Activated naive CD4-positive, alpha-beta T cell treated with anti-CD3 and anti-CD28 coated beads, Interleukin-2, amount 10 ng/mL, durations not matched to agents 7 days and 5 days (primary cell): Measurements from ENCODE around the gene HERPUD2.
"Not testable (repeated sequence)": the region's sequence is repeated elsewhere in the genome, so short reads cannot be mapped to it uniquely, and the experiment has no call there.

ENCODE experiments used
- CTCF ChIA-PET: fragments of 350-600 bp; sonication (Branson Sonifier 250); formaldehyde crosslinking; loops from one replicate; lab custom pipeline; 2021; ENCODE audit warnings: antibody characterized with exemption; lab: Charles Lee
- DNase-seq: peaks from one replicate; pipeline ENCODE4 v3.0.0-alpha.2; 2020
- H3K27ac Mint-ChIP-seq: one replicate; pipeline ENCODE4 v1.8.0; 2021; ENCODE audit warnings: mild to moderate bottlenecking, moderate library complexity, mixed read lengths
- H3K27me3 Mint-ChIP-seq: one replicate; pipeline ENCODE4 v1.8.0; 2021; ENCODE audit warnings: mild to moderate bottlenecking, mixed read lengths
- H3K36me3 Mint-ChIP-seq: one replicate; pipeline ENCODE4 v1.8.0; 2021; ENCODE audit warnings: mixed read lengths
- H3K4me1 Mint-ChIP-seq: one replicate; pipeline ENCODE4 v1.8.0; 2021; ENCODE audit warnings: mixed read lengths
- H3K4me3 Mint-ChIP-seq: one replicate; pipeline ENCODE4 v1.8.0; 2021; ENCODE audit warnings: mild to moderate bottlenecking, moderate library complexity, mixed read lengths
- H3K9me3 Mint-ChIP-seq: one replicate; pipeline ENCODE4 v1.8.0; 2021; ENCODE audit warnings: mixed read lengths

The HERPUD2 gene

DNA sequence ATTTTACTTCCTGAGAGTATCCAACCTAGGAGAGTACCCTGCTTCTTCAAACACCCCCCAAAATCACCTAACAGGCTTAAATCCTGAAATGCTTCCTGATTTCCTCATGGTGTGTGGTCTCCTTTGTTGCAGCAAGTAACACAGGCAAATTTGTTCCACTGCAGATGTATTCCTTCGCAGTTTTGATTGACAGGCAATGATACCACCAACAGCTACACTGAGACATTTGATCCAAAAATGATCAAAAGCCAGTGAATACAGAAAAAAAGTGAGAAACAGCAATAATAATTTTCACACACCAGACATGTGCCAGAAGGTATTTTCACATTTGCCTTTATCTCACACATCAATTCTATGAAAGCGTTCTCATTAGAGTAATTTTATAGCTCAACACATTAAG lies 95.9 kb downstream of the HERPUD2 start:
- Mint-ChIP-seq H3K4me1 (no peaks in the 10 kb centered on the region), H3K27me3 (no peaks in the 10 kb centered on the region), H3K27ac (no peak overlapping the region), H3K4me3 (no peak overlapping the region), H3K36me3 (no peaks in the 10 kb centered on the region), H3K9me3 (no peaks in the 10 kb centered on the region)
- DNase-seq, result no peak
- CTCF ChIA-PET, result no interaction called here

GRCh38 chr7:35596061-35596460 lies 98.9 kb downstream of the HERPUD2 start:
- H3K27me3 Mint-ChIP-seq, result no peaks in the 10 kb centered on the region
- no peak for DNase-seq
- no peaks in the 10 kb centered on the region for H3K4me1 Mint-ChIP-seq
- CTCF ChIA-PET, result interaction anchor here (1.5 to 1.7 kb wide), 2 partner anchors 28 to 130 kb away, joined by 3 to 5 read pairs; no protein-coding TSS in a partner anchor
- H3K4me3 Mint-ChIP-seq, result no peak overlapping the region
- H3K9me3 Mint-ChIP-seq, result no peaks in the 10 kb centered on the region
- no peaks in the 10 kb centered on the region for H3K36me3 Mint-ChIP-seq
- no peak overlapping the region for H3K27ac Mint-ChIP-seq

GRCh38 chr7:35593899-35594298 lies 101.0 kb downstream of the HERPUD2 start:
- Mint-ChIP-seq H3K36me3 (no peaks in the 10 kb centered on the region), H3K4me1 (no peaks in the 10 kb centered on the region), H3K27ac (no peak overlapping the region), H3K9me3 (no peaks in the 10 kb centered on the region), H3K27me3 (no peaks in the 10 kb centered on the region), H3K4me3 (no peak overlapping the region)
- CTCF ChIA-PET, result interaction anchor here (1.0 to 1.2 kb wide), 3 partner anchors 9 to 34 kb away, joined by 3 to 5 read pairs (median 3); no protein-coding TSS in a partner anchor
- DNase-seq, result peak; percentile 43

- peaks cover 17% of the 10 kb centered on the region for H3K27me3 Mint-ChIP-seq
- H3K4me1 Mint-ChIP-seq, result no peaks in the 10 kb centered on the region
- DNase-seq, result no peak
- H3K27ac Mint-ChIP-seq, result no peak overlapping the region
- no peaks in the 10 kb centered on the region for H3K9me3 Mint-ChIP-seq
- H3K4me3 Mint-ChIP-seq, result no peak overlapping the region
- CTCF ChIA-PET, result interaction anchor here (1.3 kb wide), 1 partner anchor 329 kb away, joined by 3 read pairs; no protein-coding TSS in a partner anchor
- no peaks in the 10 kb centered on the region for H3K36me3 Mint-ChIP-seq
Observed at GRCh38 chr7:35588647-35589046, 106.3 kb downstream of the HERPUD2 start.

DNA sequence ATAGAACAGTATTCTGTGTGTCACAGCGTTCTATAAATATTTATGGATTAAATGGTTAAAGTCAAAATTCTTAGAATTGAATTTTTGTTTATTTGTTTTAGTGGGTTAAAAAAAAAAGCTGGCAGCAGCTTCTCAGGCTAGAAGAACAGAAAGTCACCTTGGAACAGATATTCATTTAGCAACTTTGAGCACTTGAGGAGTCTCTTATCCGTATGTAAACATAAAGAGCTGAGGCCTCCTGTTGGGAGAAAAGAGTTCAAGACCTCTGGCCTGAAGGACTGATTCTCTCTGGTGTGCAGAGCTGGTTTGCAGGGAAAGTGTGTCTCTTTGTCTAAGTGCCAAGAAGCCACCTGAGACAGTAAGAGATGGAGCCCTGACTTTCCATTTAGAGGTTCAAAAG lies 109.9 kb downstream of the HERPUD2 start:
- Mint-ChIP-seq H3K27ac (no peak overlapping the region), H3K4me3 (no peak overlapping the region), H3K9me3 (no peaks in the 10 kb centered on the region), H3K27me3 (peaks cover 17% of the 10 kb centered on the region), H3K36me3 (no peaks in the 10 kb centered on the region), H3K4me1 (no peaks in the 10 kb centered on the region)
- CTCF ChIA-PET, result interaction anchor here (0.8 kb wide), 1 partner anchor 9 kb away, joined by 3 read pairs; no protein-coding TSS in a partner anchor
- DNase-seq, result no peak

GRCh38 chr7:35584533-35584932 lies 110.4 kb downstream of the HERPUD2 start:
- not testable (repeated sequence) for H3K9me3 Mint-ChIP-seq, H3K36me3 Mint-ChIP-seq, H3K4me3 Mint-ChIP-seq, H3K27ac Mint-ChIP-seq, DNase-seq, H3K4me1 Mint-ChIP-seq
- H3K27me3 Mint-ChIP-seq, result peaks cover 17% of the 10 kb centered on the region
- CTCF ChIA-PET, result interaction anchor here (0.8 to 1.2 kb wide), 2 partner anchors 9 to 64 kb away, joined by 3 to 5 read pairs; no protein-coding TSS in a partner anchor
